Epithelial cell of esophagus (primary cell): Measurements from ENCODE around the gene SPDYE4.

Experiments used
- DNase-seq: peaks from one replicate; pipeline ENCODE4 v3.0.0; 2010; ENCODE audit warnings: low read depth
- H3K4me3 ChIP-seq: 2 replicates; pipeline ENCODE4 v1.5.1; 2011; ENCODE audit warnings: mild to moderate bottlenecking, low read length, control low read depth
- TF ChIP-seq, protein P1 (sequence below): IDR thresholded peaks from 2 replicates; pipeline ENCODE4 v1.5.1; 2011; ENCODE audit warnings: low read depth, mild to moderate bottlenecking, low read length, control low read depth, inconsistent platforms; ENCODE audit not compliant: insufficient read depth; ENCODE audit errors: missing control alignments

Gene SPDYE4

DNA sequence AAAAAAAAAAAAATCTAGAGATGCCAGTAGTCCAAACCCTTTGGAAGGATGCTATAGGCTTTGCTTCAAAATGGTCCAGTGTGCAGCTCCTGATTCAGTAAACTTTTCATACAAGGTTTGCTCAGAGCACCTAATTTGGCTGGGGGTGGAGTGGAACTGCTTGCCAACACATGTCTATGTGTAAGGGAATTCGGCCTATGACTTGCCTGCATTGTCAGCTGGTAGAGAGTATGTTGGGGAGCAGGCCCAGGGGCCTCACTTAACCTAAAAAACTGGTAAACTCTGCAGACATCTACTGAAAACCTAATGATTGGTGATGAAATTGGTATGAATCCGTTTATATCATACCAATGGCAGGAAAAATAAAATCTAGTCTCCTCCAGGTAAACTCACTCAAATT lies 42.3 kb upstream of the SPDYE4 start:
- DNase-seq = peak; percentile 9
- TF ChIP-seq, protein P1, sequence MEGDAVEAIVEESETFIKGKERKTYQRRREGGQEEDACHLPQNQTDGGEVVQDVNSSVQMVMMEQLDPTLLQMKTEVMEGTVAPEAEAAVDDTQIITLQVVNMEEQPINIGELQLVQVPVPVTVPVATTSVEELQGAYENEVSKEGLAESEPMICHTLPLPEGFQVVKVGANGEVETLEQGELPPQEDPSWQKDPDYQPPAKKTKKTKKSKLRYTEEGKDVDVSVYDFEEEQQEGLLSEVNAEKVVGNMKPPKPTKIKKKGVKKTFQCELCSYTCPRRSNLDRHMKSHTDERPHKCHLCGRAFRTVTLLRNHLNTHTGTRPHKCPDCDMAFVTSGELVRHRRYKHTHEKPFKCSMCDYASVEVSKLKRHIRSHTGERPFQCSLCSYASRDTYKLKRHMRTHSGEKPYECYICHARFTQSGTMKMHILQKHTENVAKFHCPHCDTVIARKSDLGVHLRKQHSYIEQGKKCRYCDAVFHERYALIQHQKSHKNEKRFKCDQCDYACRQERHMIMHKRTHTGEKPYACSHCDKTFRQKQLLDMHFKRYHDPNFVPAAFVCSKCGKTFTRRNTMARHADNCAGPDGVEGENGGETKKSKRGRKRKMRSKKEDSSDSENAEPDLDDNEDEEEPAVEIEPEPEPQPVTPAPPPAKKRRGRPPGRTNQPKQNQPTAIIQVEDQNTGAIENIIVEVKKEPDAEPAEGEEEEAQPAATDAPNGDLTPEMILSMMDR = no peak
- no peak overlapping the region for H3K4me3 ChIP-seq

DNA sequence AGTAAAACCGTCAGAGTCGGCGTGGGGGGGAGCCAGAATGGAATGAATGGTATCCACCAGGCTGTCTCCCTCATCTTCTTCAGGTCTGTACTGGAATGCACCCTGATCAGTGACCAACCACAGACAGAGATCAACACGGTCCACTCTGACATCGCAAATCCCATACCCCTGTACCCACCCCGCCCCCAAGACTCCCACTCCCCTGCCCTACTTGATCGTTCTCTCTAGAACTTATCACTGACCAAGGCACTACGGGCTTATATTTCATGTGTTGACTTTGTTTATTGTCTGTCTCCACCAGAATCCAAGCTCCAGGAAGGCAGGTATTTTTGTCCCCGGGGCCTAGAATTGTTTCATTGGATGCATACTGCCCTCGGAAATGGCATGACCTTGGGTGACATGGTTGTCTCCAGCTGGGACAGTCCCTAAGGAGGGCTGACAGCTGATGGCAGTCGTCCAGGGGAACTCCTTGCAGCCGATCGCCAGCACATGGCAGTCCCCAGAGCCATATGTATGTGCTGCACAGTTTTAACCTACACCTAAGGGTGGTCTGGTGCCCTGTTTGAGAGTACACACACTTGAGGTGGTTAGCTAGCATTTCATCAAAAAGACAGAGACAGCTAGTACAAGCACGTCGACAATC lies 41.3 kb upstream of the SPDYE4 start:
- H3K4me3 ChIP-seq = no peak overlapping the region
- TF ChIP-seq, protein P1 = no peak
- DNase-seq = no peak

DNA sequence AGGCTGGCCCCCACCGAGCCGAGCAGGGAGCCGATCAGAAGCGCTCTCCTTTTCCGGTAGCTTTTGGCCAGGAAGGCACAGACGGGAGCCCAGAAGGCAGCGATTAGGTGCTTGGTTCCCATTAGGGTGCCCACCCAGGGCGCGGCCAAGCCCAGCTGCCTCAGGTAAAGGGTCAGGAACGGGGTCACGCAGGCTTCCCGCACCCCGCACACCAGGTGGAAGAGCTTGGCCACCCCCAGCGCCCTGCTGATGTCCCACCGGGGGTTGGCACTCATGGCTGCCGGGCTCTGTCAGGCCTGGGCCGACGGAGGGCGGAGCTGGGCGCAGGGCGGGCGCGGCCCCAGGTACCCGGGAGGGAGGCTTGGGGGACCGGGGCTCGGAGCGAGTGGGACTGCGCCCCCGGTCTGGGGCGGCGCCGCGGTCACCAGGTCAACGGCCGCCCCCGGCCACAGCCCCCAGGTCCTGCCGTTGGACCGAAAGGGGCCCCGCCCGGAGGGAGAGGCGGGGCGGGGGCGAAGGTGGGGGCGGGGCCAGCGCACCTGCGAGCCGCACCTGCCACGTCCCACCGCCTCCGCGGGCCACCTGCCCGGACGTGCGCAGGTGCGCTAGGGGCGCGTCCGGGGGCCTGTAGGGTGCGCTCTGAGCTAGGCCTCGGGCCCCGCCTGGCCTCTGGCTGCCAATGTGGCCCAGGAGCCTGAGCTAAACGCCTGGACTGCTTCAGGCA lies 40.7 kb upstream of the SPDYE4 start, which contains the start of gene MFSD6L:
Gene MFSD6L (minus strand): TSS at position 520 of the 724 bp plus-strand sequence. CDS start 245 bp downstream, at position 275.
- peak; percentile 6 for DNase-seq
- TF ChIP-seq, protein P1 = no peak
- no peak within 1 kb of the TSS for H3K4me3 ChIP-seq

DNA sequence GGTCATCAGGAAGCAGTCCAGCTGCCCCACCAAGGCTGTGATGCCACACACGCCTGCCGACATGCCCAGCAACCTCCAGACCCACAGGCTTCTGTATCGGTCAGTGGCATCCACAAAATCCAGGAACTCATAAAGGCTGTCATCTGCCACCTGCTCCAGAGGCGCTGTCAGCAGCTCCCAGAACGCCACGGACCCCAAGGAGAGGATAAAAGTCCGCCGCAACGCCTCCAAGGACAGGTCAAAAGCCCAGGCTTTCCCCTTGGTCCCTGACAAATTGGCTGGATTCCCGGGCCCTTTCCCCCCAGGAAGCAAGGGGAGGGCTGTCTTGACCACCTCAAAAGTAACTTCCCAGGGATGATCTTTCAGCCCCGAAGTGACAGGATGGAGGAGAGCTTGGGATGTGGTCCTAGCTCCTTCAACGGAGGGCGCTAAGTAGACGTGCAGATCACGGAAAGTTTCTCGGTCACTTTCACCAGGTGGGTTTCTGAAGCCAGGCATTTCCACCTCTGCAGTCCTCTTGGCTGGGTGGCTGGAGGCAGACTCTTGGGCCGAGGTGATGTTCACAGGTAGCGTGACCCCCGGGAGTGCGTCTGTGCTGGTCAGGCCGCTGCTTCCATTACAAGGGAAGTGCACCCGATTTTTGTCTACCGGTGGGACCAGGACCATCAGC lies 40.0 kb upstream of the SPDYE4 start:
- DNase-seq = no peak
- TF ChIP-seq, protein P1 = no peak
- no peak overlapping the region for H3K4me3 ChIP-seq

DNA sequence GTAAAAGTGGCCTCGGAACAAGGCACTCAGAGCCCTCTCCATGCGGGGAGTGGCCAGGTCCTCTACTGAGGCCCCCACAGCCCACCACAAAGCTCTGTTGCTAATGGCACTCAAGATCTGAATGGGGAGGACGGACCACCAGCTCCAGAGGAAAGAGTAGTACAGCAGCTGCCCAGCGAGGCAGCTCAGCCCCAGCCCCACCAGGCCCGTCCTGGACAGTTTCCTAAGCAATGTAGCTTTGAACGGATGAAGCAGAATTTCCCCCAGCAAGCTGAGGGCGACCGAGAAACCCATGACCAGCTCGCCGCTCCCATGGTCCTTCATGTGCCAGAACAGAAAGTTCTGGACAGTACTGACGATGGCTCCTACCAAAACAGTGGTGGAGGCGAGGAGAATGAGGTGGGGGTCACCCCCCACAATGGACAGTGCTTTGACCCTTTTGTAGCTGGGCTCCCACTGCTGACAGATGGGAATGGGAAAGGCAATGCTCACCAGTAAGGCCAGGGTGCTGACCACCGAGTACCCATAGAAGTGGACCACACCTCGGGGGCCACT lies 39.4 kb upstream of the SPDYE4 start:
- TF ChIP-seq, protein P1 = no peak
- no peak overlapping the region for H3K4me3 ChIP-seq
- DNase-seq = no peak

DNA sequence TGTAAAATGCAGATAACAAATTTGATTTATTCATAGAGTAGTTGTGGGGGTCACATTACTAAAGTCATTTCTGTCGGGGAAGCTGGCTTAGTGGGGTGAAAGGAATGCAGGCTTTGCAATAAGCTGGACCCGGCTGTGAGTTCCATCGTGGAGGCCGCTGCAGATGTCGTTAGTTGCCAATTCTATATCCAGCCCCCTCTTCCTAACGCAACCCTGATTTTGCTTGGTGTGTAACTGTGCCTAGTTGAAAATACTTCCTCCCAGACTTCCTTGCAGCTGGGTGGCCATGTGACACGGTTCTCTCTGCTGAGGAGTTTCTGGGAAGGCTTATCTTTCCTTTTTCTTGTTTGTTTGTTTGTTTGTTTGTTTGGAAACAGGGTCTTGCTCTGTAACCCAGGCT lies 36.3 kb upstream of the SPDYE4 start:
- TF ChIP-seq, protein P1 = no peak
- no peak for DNase-seq
- no peak overlapping the region for H3K4me3 ChIP-seq
